A673 (cell line): Measurements from ENCODE around the gene CLSTN2. TPM values are rescaled to one million over a fixed set of nuclear protein-coding genes. Genes with fewer than 3 reads are reported as not detected.

Experiments
- BruUV-seq: library from RNA; stranded (reverse); fragments of 400-500 nt; replicated peaks from 2 replicates; lab custom pipeline; 2021; lab: Mats Ljungman, UMichigan
- CTCF ChIA-PET: fragments of 300-600 bp; sonication (Branson Sonifier 250); formaldehyde crosslinking; loops from one replicate; lab custom pipeline; 2022; ENCODE audit warnings: antibody characterized with exemption; lab: Charles Lee
- POLR2A ChIA-PET: fragments of 300-600 bp; sonication (Branson Sonifier 250); formaldehyde crosslinking; loops from one replicate; lab custom pipeline; 2022; ENCODE audit warnings: antibody characterized with exemption; ENCODE audit not compliant: low non-redundant PET; lab: Charles Lee
- DNase-seq: peaks from one replicate; pipeline ENCODE4 v3.0.0-alpha.2; 2015; ENCODE audit warnings: low spot score
- H3K27ac ChIP-seq: fragments of 200-600 bp; sonication (generic); 2 replicates; pipeline ENCODE4 v1.5.1; 2016; ENCODE audit warnings: mixed run types, low read depth, mild to moderate bottlenecking, mixed read lengths, antibody characterized with exemption, low read length; ENCODE audit not compliant: poor library complexity, severe bottlenecking
- H3K27me3 ChIP-seq: fragments of 200-600 bp; sonication (generic); replicated peaks from 2 replicates; pipeline ENCODE4 v1.6.1; 2017; ENCODE audit warnings: mixed run types, low read depth, mild to moderate bottlenecking, mixed read lengths, antibody characterized with exemption, low read length; ENCODE audit not compliant: insufficient read depth, poor library complexity
- H3K36me3 ChIP-seq: fragments of 200-600 bp; sonication (generic); 2 replicates; pipeline ENCODE4 v1.6.1; 2016; ENCODE audit warnings: mixed run types, mild to moderate bottlenecking, mixed read lengths, antibody characterized with exemption, low read length; ENCODE audit not compliant: insufficient read depth, poor library complexity, severe bottlenecking
- H3K4me1 ChIP-seq: fragments of 200-600 bp; sonication (generic); 2 replicates; pipeline ENCODE4 v1.6.1; 2017; ENCODE audit warnings: mixed run types, mild to moderate bottlenecking, mixed read lengths, antibody characterized with exemption, low read length; ENCODE audit not compliant: insufficient read depth, poor library complexity, severe bottlenecking
- H3K4me3 ChIP-seq: fragments of 200-600 bp; sonication (generic); 2 replicates; pipeline ENCODE4 v1.5.1; 2016; ENCODE audit warnings: low read depth, mixed run types, mild to moderate bottlenecking, mixed read lengths, low read length; ENCODE audit not compliant: poor library complexity, severe bottlenecking
- H3K9me3 ChIP-seq: fragments of 200-600 bp; sonication (generic); 2 replicates; pipeline ENCODE4 v1.6.1; 2016; ENCODE audit warnings: mixed run types, low read depth, mild to moderate bottlenecking, mixed read lengths, antibody characterized with exemption, low read length; ENCODE audit not compliant: poor library complexity, severe bottlenecking
- EZH2 ChIP-seq: fragments of 200-600 bp; sonication (generic); IDR thresholded peaks from 2 replicates; pipeline ENCODE4 v1.6.1; 2017; ENCODE audit warnings: borderline replicate concordance, low read depth, mild to moderate bottlenecking, mixed read lengths, antibody characterized with exemption, low read length; ENCODE audit not compliant: poor library complexity, severe bottlenecking
- intact Hi-C: fragments of 100-400 bp; cut with micrococcal nuclease; formaldehyde crosslinking; loops from one replicate; pipeline ENCODE4 v1.10.0; 2022; ENCODE audit not compliant: unreplicated experiment
- total RNA-seq: library from RNA; stranded (reverse); gene quantifications from 2 replicates; pipeline ENCODE4 v1.2.3, GENCODE V29; 2021
- TF ChIP-seq, protein P1 (sequence below): fragments of 300-800, 200-600 bp; sonication (generic); conservative IDR thresholded peaks from 2 replicates; pipeline ENCODE4 v1.5.1; 2017; ENCODE audit warnings: low read depth, mild to moderate bottlenecking, antibody characterized with exemption, low read length, moderate library complexity, mixed read lengths

The CLSTN2 gene
- total RNA-seq, 1 experiment from 2014 or later, result 50.7 TPM

DNA sequence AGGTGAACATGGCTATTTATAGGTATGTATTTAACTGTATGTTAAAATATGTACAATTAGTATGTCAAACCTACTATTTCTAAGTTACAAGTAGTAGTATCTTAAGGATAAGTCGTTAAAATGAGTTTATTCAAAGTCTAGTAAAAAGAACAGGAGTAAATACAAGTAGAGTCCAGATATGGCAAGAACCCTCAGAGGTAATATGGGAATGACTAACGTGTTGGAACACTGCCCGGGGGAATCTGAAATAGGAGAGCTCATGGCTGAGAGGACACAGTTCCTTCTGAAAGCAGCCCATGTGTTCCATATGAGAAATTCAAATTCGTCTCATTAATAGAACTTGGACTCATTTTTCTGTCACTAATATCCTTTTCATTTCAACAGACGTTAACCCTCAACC is 158.8 kb downstream of the CLSTN2 start:
- TF ChIP-seq, protein P1, sequence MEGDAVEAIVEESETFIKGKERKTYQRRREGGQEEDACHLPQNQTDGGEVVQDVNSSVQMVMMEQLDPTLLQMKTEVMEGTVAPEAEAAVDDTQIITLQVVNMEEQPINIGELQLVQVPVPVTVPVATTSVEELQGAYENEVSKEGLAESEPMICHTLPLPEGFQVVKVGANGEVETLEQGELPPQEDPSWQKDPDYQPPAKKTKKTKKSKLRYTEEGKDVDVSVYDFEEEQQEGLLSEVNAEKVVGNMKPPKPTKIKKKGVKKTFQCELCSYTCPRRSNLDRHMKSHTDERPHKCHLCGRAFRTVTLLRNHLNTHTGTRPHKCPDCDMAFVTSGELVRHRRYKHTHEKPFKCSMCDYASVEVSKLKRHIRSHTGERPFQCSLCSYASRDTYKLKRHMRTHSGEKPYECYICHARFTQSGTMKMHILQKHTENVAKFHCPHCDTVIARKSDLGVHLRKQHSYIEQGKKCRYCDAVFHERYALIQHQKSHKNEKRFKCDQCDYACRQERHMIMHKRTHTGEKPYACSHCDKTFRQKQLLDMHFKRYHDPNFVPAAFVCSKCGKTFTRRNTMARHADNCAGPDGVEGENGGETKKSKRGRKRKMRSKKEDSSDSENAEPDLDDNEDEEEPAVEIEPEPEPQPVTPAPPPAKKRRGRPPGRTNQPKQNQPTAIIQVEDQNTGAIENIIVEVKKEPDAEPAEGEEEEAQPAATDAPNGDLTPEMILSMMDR, result no peak
- no peak for TF ChIP-seq EZH2
- ChIA-PET CTCF (no interaction called here), POLR2A (no interaction called here)
- intact Hi-C loops, result no loop called here
- Histone ChIP-seq H3K9me3 (no peaks in the 10 kb centered on the region), H3K27ac (no peak overlapping the region), H3K27me3 (no peaks in the 10 kb centered on the region), H3K36me3 (no peaks in the 10 kb centered on the region), H3K4me3 (no peak overlapping the region), H3K4me1 (peaks cover 4% of the 10 kb centered on the region)
- peak; percentile 80 for DNase-seq
- BruUV-seq, result no TSS peak

DNA sequence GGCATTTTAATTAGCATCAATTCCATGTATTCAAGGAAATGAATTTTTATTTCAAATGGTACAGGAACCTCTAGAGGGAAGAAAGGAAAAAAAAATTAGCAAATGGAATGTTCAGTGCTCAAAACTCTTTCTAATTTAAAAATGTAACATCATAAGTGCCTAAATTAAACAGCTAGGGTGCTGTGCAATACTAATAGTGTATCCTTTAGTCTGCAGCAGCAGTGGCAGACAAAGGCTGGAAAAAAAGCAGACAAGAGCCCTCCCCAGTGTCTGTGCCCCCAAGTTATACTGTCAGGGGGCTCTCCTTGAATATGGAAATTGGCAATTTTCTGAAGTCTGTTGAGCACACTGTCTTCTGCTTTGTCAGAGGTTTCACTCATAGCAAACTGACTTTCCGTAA is 159.5 kb downstream of the CLSTN2 start:
- ChIA-PET POLR2A (no interaction called here), CTCF (no interaction called here)
- BruUV-seq, result no TSS peak
- intact Hi-C loops, result no loop called here
- H3K27ac ChIP-seq, result no peak overlapping the region
- no peaks in the 10 kb centered on the region for H3K27me3 ChIP-seq
- no peak for DNase-seq
- H3K4me1 ChIP-seq, result peaks cover 4% of the 10 kb centered on the region
- no peak overlapping the region for H3K4me3 ChIP-seq
- no peaks in the 10 kb centered on the region for H3K36me3 ChIP-seq
- H3K9me3 ChIP-seq, result no peaks in the 10 kb centered on the region
- TF ChIP-seq EZH2, result no peak
- TF ChIP-seq, protein P1, result no peak

DNA sequence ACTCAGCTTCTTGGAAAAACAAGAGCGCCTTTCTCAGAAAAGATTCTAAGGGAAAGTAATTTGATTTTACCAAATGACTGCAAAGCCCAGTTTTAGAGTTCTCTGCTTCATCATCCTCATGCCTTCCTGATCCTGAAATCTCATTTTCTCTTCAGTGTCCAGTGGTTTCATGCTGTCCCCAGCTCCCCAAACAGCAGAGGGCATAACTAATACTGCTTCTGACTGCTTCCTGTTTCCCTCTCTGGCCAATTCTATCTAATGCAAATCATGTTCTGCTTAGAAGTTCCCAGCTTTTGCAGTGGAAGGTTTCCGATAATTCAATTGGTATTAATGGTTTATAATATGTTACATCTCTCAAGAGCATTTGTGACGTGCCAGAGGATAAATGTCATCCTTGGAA is 161.1 kb downstream of the CLSTN2 start:
- H3K4me3 ChIP-seq, result no peak overlapping the region
- POLR2A ChIA-PET, result no interaction called here
- H3K9me3 ChIP-seq, result no peaks in the 10 kb centered on the region
- H3K36me3 ChIP-seq, result no peaks in the 10 kb centered on the region
- no peaks in the 10 kb centered on the region for H3K27me3 ChIP-seq
- no peak for TF ChIP-seq EZH2
- TF ChIP-seq, protein P1, result no peak
- peaks cover 4% of the 10 kb centered on the region for H3K4me1 ChIP-seq
- no TSS peak for BruUV-seq
- intact Hi-C loops, result no loop called here
- CTCF ChIA-PET, result no interaction called here
- no peak overlapping the region for H3K27ac ChIP-seq
- no peak for DNase-seq
